Stimulated activated CD4-positive, alpha-beta T cell treated with anti-CD3 and anti-CD28 coated beads, Interleukin-15, amount 100 ng/mL, for 1 hour (primary cell): ENCODE results near the gene MX2.
A peak's percentile ranks its signal among the peaks of the same experiment; 100 is the strongest.
"Not testable (repeated sequence)": the region's sequence is repeated elsewhere in the genome, so short reads cannot be mapped to it uniquely, and the experiment has no call there.

Experiments used
- DNase-seq, 2 donors: peaks; one replicate each; pipeline ENCODE4 v3.0.0-alpha.2; 2020; ENCODE audit warnings: low read depth in 1 of 2, low spot score in 1 of 2

MX2 gene

DNA sequence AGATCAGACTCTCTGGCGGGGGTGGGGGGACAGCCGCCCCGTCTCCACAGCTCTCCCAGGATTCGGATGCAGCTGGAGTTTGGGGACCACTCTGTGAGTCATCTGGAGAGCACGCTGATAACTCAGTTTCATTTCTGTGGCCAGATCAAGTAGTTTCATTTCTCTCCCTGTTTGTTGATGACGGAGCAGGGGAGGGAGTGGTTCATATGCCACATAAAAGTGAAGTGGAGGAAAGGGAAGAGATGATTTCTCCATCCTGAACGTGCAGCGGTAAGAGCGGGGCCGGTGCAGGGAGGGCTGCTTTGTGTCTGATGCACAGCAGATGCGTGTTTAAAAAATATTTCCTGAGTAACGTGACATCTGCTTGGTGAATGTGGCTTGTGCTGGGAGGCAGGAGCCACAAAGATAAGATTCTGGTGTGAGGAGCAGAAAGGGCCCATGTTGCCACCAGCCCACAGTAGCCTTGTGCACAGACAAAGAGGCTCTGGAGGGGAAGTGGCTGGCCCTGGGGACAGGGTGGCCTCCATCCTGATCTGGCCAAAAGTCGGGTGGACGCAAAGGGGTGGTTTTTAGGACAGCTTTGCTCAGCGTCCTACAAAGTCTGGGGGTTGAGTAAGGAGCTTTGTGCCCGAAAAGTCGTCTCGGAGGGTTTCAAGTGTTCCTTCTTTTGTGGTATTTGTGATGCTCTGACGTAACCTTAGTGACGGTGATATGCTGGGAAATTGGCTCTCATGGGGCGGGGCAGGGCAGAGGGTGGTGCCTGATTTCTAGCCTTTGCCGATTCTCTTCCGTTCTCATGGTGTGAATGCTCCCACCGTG is at the start of gene MX2:
Gene MX2 (plus strand): TSS at position 242 of the 819 bp plus-strand sequence. CDS start 14,880 bp downstream, outside the sequence.
- peak; percentile 45 to 66 for DNase-seq

- not testable (repeated sequence) for DNase-seq
These were observed 48.3 kb upstream of the MX2 start for GRCh38 chr21:41313285-41314164.

DNA sequence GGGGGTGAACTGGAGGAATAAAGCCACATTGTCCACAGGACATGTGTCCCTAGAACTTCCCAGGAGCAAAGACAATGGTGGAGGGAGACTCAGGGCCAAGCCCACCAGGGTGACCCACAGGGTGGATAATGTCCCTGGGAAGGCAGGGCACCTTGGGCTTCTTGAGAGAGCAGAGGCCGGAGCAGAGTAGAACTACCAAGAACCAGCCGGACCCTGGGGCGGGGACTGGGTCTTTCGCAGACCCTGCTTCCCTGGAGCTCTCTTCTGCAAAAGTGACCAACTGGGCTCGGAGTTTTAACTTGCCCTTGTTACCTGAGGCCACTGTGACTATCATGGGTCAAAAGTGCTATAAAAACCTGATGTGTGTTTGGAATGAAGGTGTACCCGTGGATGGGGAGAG is 46.1 kb upstream of the MX2 start:
- DNase-seq, result no peak

DNA sequence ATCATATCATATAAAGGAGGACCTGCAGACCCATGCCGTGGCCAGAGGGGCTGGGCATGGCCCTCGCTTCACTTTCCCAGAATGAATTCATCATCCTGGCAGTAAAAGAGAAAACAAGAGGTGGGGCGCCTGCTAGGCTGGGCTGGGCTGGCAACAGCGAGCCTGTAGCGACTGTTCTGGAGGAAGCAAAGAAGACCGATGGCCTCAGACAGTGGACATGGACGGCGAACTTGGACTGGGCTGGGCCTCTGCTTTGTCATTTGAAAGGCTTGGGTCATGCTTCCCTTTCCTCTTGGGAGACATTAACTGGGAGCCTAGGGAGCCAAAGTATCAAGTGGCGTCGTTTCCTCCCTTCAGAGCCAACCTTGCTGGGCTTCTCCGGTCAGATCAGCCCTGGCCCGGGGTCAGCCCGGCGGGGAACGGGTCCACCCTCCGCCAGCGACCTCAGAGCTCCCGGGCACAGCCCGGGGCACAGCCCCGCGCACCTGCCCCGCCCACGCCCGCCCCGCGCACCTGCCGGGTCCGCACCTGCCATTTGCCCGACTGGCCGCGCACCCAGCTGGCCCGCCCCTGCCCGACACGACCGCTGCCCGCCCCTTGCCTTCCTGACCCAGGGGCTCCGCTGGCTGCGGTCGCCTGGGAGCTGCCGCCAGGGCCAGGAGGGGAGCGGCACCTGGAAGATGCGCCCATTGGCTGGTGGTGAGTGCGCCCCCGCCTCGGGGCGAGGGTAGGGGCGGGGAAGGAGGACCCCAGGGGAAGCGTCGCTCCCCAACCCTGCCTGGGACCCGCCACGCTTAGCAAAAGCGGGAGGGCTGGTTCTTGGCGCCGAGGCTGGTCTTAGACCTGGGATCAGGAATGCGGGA is 45.4 kb upstream of the MX2 start, which contains the start of gene FAM3B:
Gene FAM3B (plus strand): TSS at position 602 of the 863 bp plus-strand sequence. CDS start 79 bp downstream, at position 681.
- no peak for DNase-seq

- no peak for DNase-seq
These were observed 44.8 kb upstream of the MX2 start for GRCh38 chr21:41317063-41317392.

DNA sequence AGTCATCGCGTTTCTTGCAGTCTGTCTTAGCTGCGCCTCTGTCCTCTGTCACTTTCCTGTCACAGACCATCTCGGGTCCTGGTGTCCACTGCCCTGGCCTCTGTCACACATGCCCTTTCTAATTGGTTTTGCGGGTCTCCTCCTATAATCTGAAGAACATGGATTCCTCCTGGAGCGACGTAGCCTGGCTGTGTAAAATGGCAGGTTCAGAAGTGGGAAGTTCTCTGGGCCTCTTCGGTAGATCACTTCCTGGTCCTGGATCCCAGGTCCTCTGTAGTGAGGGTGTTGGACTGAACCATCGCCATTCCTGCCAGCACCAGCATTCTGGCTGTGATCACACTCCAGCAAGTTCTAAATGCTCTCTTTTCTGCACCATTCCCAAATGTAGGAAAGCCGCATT is 44.4 kb upstream of the MX2 start:
- no peak for DNase-seq

GRCh38 chr21:41318218-41318617 is 43.6 kb upstream of the MX2 start:
- no peak for DNase-seq

DNA sequence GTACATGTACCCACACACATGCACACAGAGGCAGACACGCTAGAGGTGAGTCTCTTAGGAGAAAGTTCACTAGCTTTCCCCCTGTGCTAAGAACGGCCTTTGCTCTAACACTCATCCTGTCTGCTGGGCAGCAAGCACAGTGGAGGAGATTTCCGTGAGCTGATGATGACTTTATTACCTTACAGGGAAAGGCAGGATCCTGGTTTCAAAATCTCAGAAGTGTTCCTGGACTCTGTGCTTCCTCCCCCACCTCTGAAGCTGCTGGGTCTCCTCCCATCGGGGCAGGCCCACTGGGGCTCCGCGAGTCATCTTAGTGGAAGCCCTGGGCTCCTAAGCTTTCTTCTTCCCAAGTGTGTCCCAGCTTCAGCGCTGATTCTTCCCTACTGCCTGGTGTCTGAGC is 42.6 kb upstream of the MX2 start:
- DNase-seq, result no peak

DNA sequence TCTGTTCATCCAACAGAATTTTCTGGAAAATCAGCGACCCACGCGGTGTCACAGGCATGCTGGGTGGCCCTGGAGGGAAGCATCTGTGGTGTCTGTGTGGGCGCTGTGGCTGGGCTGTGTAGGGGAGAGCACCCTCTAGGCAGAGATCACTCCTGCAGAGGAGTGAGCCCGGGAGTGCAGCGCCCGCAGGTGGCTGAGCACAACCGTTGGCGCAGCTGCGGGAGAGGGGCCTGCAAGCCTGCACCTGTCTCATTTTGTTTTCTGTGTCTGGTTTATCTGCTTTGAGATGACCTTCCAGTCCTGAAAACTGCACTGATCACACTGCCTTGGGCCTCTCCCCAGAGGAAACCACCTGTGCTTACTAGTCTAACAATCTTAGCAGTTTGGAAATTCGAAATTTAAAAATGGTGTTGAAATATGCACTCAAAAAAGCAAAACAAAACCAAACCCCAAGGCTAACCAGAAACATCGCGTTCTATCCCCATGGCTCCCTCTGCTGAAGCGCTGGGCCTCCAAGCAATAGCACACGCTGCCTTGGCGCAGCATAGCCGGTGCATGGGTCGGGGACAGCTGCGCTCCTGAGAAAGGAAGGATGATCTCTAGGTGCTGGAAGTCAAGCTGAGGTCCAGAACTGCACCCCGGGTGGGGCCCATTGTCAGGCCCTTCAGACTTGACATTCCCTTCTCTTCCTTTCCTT is 40.5 kb upstream of the MX2 start:
- no peak for DNase-seq

- DNase-seq, result no peak
These were observed 39.8 kb upstream of the MX2 start for GRCh38 chr21:41321908-41322495.

DNA sequence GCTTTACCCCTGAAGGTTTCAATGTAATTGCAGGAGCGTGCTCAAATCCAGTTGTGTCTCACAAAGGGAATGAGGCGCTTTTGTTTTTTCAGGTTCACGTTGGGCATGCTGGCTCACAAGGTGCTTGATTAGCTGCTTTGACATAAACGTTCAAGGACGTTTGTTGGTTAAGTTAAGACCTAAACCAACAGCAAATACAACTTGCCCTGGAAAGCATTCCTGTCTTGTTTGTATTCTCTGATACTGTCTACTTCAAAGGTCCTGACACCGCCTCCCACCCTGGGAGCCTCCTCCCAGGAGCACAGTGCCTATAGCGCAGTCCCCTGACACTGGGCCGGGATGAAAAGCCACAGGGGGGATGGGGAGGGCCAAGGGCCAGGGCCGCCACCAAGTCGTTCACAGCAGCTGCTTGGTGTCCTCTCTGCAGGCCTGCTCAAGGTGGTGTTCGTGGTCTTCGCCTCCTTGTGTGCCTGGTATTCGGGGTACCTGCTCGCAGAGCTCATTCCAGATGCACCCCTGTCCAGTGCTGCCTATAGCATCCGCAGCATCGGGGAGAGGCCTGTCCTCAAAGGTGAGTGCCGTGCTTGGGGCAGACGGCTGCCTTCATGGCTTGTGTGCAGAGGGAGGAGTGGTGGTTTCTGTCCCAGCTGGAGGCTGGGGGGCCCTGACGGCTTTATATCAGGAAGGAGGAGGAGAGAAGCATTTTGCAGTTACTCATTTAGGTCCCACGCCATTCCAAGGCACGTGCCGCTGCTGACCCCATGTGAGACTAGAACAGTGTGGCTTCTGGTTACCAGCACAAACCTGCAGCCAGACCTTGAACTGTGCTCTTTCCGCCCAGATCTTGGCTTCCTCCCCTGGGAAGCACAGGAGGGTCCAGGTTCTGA is 39.1 kb upstream of the MX2 start:
- no peak for DNase-seq

DNA sequence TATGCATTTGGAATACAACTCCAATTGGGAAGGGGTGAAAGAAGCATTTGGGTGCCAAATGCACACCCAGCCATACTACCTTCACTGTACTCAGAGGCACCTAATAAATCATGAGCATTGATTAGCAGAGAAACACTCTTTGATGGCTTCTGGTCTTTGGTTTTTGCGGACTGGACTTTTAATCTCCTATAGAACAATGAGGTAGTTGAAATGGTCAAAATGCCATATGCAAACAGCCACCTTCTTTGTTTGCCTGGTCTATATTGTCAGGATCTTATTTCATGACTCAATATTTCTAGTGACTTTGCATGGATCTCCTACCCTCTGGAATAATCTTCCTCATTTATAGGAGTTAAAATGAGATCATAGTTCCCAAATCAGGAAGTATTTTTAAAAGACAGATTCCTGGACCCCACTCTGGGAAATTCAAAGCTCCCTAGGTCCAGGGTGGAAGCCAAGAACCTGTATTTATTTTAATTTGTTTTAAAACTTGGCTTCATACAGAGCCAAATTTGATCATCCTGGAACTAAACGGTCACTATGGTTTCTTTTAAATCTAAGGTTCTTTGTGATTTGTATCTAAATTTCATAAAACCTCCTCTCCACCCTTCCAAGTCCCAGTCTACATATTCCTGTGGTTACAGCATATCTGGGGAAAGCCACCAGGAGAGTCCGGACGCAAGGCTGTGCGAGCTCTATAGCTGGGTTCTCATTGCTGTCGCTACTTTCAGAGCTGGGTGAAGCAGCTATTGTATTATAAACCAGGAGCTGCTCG is 36.5 kb upstream of the MX2 start:
- DNase-seq, result no peak

DNA sequence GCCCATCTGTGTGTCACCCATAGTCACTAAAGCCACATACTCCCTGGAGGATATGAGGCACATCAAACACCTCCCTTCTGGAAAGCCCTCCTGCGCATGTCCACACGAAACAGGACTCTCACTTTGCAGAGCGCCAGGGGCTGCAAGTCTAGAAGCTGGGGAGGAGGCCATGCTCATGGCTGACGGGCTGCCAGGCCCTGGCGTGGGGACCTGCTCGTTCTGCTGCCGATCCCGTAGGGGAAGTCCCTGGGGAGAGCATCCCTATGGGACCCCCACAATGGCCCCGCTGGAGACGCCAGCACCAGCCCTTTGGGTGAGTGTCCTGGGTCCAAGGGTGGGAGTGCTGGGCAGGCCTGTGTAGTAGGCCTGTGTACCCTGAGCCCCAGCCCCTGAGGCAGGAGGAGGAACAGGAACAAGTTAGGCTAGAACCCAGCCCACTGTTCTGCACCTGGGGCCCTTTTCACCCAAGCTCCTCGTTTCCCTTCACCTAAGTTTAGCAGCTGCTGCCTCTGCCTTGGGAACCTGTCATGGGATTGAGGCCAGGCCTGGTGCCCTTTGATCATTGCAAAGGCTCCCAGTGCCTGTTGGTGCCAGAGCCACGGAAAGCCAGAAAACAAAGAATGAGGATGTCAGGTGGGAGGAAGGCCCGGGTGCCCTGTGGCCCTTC is 35.3 kb upstream of the MX2 start:
- no peak for DNase-seq

DNA sequence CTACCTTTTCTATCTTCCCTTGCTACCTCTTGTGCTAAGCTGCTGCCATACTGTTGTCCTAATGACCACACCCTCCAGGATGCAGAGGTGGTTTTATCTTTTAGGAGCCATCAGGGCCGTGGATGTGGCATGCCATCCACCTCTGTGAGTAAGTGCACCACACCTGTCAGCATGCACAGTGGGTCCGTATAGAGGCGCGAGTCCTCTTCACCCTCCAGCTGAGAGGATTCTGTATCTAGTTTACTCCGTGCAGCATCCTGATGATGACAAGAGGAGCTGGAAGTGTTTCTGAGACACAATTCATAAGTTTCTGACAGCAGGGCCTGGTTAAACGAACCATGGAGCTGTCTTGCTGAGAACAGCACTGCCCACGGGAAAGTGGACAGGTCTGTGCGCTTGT is 34.1 kb upstream of the MX2 start:
- no peak for DNase-seq

DNA sequence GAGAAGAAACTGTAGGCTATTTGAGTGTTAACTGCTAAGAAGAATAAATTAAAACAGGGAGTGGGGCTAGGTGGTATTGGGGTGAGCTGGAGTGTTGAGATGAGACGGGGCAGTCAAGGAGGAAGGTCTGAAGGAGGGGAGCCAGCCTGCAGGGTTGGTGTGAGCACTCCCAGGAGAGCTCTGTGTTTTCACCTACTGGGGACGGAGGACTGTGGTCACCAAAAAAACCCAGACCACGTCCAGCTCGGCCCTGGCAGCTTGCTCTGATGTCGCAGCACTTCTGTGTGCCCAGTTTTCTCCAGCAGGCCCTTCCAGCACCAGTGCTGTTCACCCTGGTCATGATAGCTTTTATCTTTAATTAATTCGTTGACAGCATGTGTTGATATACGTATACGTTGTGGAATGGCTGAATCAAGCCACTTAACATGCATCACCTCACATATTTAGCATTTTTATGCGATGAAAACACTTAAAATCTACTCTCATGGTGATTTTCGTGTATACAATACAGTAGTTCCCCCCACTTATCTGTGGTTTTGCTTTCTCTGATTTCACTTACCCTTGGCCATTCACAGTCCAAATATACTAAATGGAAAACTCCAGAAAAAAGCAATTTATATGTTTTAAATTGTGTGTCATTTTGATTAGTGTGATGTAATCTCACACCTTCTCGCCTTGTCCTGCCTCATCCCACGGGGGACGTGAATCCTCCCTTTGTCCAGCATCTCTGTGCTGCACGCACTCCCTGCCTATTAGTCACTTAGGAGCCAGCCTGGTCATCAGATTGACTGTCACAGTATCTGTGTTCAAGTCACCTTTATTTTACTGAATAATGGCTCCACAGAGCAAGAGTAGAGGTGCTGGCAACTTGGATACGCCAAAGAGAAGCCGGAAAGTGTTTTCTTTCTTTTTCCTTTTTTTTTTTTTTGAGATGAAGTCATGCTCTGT is 32.9 kb upstream of the MX2 start:
- DNase-seq, result no peak

GRCh38 chr21:41333752-41334151 is 28.1 kb upstream of the MX2 start:
- DNase-seq, result no peak

DNA sequence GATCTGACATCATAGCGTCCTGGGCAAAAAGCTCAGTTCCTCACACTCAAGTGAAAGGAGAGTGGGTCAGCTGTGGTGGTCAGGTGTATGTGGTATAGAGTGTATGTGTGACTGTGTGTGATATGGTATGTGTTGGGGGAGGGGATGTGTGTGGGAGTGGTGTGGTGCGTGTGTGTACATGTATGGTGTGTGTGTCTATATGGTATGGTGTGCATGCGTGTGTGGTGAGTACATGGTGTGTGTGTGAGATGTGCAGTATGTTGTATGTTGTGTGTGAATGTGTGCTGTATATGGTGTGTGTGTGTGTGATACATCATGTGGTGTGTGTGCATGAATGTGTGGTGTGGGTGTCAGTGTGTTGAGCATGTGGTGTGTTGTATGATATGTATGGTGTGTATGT is 24.3 kb upstream of the MX2 start:
- no peak for DNase-seq
